Adrenal gland (tissue), 5 donors: Measurements from ENCODE around the gene FAM193B.

Experiments
- POLR2A ChIP-seq, 2 donors: fragments of 450-650 bp; IDR thresholded peaks; one replicate each; pipeline ENCODE4 v1.6.1; 2017; ENCODE audit warnings: antibody characterized with exemption in 2 of 2, mild to moderate bottlenecking in 2 of 2, moderate library complexity in 1 of 2
- TF ChIP-seq, protein P1 (sequence below), 6 experiments: fragments of 450-650 bp in 4 of 6; fragments of 200-600 bp in 2 of 6; sonication (generic) in 1 of 6; IDR thresholded peaks; 1 replicate in 5 of 6; 2 replicates in 1 of 6; pipeline versions ENCODE4 v1.5.1 to v1.8.0; 2016 to 2021; ENCODE audit warnings: antibody characterized with exemption in 6 of 6, mild to moderate bottlenecking in 2 of 6, moderate library complexity in 1 of 6
- donor health status: DM: no; HTN: no; CAD: no.

DNA sequence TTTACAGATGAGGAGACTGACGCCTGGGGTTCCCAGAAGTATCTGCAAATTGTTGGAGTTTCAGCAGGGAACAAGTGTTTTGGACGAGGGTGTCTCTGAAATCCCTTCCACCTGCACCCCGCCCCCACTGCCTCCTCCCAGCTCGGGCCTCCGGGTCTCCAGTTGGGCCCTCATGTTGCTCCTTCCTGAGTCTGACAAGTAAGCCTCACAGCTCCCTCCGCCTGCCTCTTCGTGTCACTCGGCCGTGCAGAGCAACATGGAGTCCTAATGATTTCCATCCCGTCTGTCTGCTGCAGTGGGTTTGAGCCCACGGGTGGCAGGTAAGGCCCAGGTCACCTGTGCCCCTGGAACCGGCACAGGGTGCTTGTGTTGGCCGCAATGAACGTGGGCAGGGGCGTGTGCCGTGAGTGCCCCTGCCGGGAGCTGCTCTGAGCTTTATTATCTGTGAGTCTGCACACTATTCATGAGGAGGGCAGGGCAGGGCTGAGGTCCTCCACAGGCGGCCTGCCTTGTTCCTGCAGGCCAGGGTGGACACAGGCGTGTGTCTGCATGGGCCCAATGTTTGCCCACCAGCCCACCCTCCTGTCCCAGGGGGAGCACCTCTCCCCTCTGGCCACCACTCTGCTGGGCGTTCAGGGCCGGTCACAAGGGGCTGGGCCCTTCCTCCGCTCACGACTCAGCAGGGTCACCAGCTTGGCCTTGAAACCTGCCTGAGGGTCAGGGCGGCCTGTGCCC lies 50.8 kb downstream of the FAM193B start:
- TF ChIP-seq, protein P1, sequence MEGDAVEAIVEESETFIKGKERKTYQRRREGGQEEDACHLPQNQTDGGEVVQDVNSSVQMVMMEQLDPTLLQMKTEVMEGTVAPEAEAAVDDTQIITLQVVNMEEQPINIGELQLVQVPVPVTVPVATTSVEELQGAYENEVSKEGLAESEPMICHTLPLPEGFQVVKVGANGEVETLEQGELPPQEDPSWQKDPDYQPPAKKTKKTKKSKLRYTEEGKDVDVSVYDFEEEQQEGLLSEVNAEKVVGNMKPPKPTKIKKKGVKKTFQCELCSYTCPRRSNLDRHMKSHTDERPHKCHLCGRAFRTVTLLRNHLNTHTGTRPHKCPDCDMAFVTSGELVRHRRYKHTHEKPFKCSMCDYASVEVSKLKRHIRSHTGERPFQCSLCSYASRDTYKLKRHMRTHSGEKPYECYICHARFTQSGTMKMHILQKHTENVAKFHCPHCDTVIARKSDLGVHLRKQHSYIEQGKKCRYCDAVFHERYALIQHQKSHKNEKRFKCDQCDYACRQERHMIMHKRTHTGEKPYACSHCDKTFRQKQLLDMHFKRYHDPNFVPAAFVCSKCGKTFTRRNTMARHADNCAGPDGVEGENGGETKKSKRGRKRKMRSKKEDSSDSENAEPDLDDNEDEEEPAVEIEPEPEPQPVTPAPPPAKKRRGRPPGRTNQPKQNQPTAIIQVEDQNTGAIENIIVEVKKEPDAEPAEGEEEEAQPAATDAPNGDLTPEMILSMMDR (IDR thresholded peaks at IDR 0.05): no peak
- TF ChIP-seq POLR2A (IDR thresholded peaks at IDR 0.05): no peak
